GM12892 (cell line): ENCODE results near the gene VGLL4.

Source experiments
- POLR2A ChIP-seq: IDR thresholded peaks from 2 replicates; pipeline ENCODE4 v1.6.1; 2011; ENCODE audit warnings: low read depth, low read length, control low read depth
- POLR2AphosphoS5 ChIP-seq: IDR thresholded peaks from 2 replicates; pipeline ENCODE4 v1.6.1; 2011; ENCODE audit warnings: low read depth, low read length, control low read depth

- TF ChIP-seq POLR2A (no peak), POLR2AphosphoS5 (no peak)
Measured at GRCh38 chr3:11619461-11619860, 24.3 kb downstream of the VGLL4 start.
